Spinal cord (tissue), 10 donors: ENCODE measurements around the gene NLGN1. TPM values are rescaled to one million over a fixed set of nuclear protein-coding genes. Genes with fewer than 3 reads are reported as not detected.

Experiments used
- DNase-seq, 6 donors: peaks; one replicate each; pipeline versions ENCODE4 v3.0.0 to v3.0.0-alpha.2; 2013 to 2015; ENCODE audit warnings: low spot score in 6 of 6, low read depth in 4 of 6
- H3K27ac ChIP-seq: one replicate; pipeline ENCODE4 v1.5.1; 2013; ENCODE audit warnings: low read depth, low read length, control low read depth
- H3K27me3 ChIP-seq: one replicate; pipeline ENCODE4 v1.6.1; 2013; ENCODE audit warnings: low read length; ENCODE audit not compliant: control insufficient read depth, insufficient read depth
- H3K36me3 ChIP-seq: one replicate; pipeline ENCODE4 v1.6.1; 2013; ENCODE audit warnings: low read length; ENCODE audit not compliant: control insufficient read depth, insufficient read depth
- H3K4me1 ChIP-seq: one replicate; pipeline ENCODE4 v1.6.1; 2013; ENCODE audit warnings: low read length; ENCODE audit not compliant: control insufficient read depth, insufficient read depth
- H3K4me3 ChIP-seq: one replicate; pipeline ENCODE4 v1.5.1; 2013; ENCODE audit warnings: low read depth, low read length, control low read depth
- H3K9me3 ChIP-seq: one replicate; pipeline ENCODE4 v1.6.1; 2013; ENCODE audit warnings: low read length; ENCODE audit not compliant: control insufficient read depth, insufficient read depth
- WGBS: methylation state at CpG from one replicate; pipeline ENCODE4 v1.1.5; 2013; ENCODE audit warnings: missing lambda C conversion rate; ENCODE audit not compliant: insufficient coverage; 5-methylcytosine and 5-hydroxymethylcytosine counted together
- polyA plus RNA-seq, 2 donors: library from polyadenylated mRNA; unstranded; fragments of 120-200 nt; gene quantifications; one replicate each; pipeline ENCODE4 v1.2.1, GENCODE V29; 2013; ENCODE audit not compliant: insufficient read length in 2 of 2
- total RNA-seq, 2 donors: library from RNA; depleted of rRNA in 1 of 2; stranded (reverse); fragments of 120-200 nt in 1 of 2; fragments of >200 nt in 1 of 2; gene quantifications; one replicate each; pipeline versions ENCODE4 v1.2.3 to v1.2.4, GENCODE V29; 2013 to 2014
- donor health status: healthy.

The NLGN1 gene
- total and polyA plus RNA-seq, 4 donors, result 18.9 to 81.2 (median 40.0) TPM

- WGBS, result no CpG with 5 or more reads among the region's 1 CpG
- peak in 1 of 6 donors; percentile 37 for DNase-seq
- Histone ChIP-seq H3K4me3 (no peak overlapping the region), H3K27me3 (no peaks in the 10 kb centered on the region), H3K4me1 (no peaks in the 10 kb centered on the region), H3K27ac (no peak overlapping the region), H3K36me3 (no peaks in the 10 kb centered on the region), H3K9me3 (no peaks in the 10 kb centered on the region)
These were observed 426.4 kb downstream of the NLGN1 start for GRCh38 chr3:173823911-173824460.

DNA sequence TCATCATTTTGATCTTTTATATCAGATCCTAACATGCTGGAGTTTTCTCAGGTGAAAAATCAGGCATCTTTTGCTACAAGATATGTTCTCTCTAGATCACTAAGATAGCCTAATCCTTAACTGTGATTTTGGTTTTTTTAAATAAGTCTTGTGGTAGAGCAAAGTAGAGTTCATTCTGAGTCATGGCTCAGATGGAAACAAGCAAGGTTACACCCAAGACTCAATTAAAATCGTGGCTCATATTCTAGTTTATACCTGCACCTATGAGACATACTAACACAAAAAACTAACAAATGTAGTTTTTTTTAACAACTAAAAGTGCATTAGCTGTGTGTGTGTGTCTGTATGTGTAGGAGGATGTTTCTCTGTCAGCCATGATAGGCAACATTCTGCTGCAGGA is 428.2 kb downstream of the NLGN1 start:
- H3K27ac ChIP-seq, result no peak overlapping the region
- no peak overlapping the region for H3K4me3 ChIP-seq
- no peaks in the 10 kb centered on the region for H3K9me3 ChIP-seq
- no peak for DNase-seq
- no CpG with 5 or more reads among the region's 1 CpG for WGBS
- no peaks in the 10 kb centered on the region for H3K27me3 ChIP-seq
- no peaks in the 10 kb centered on the region for H3K36me3 ChIP-seq
- H3K4me1 ChIP-seq, result no peaks in the 10 kb centered on the region

DNA sequence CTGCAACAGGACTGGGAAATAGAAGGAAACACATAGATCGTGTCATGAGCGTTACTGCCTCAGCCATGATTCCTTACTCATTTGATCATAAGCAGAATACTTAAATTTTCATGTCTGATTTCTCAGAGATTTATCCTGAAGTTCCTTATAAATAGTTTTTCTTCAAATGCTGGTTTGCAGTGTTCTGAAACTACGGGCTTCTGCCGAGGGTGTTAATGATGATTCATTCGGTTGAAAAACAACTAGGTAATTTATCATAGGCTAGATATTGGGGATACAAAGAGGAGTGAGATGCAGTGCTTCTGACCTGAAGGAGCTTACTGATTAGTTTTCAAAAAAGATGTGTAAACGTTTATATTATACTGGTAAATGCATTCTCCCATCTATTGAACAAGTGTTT is 428.9 kb downstream of the NLGN1 start:
- H3K4me1 ChIP-seq, result no peaks in the 10 kb centered on the region
- DNase-seq, result no peak
- H3K36me3 ChIP-seq, result no peaks in the 10 kb centered on the region
- H3K9me3 ChIP-seq, result no peaks in the 10 kb centered on the region
- H3K27me3 ChIP-seq, result no peaks in the 10 kb centered on the region
- no peak overlapping the region for H3K27ac ChIP-seq
- 87% methylated on average over 4 of the region's 6 CpGs for WGBS
- H3K4me3 ChIP-seq, result no peak overlapping the region

GRCh38 chr3:173826901-173827609 is 429.5 kb downstream of the NLGN1 start:
- WGBS, result 80% methylated on average over 2 of the region's 3 CpGs
- H3K4me3 ChIP-seq, result no peak overlapping the region
- no peaks in the 10 kb centered on the region for H3K4me1 ChIP-seq
- no peaks in the 10 kb centered on the region for H3K36me3 ChIP-seq
- DNase-seq, result no peak
- no peaks in the 10 kb centered on the region for H3K9me3 ChIP-seq
- no peak overlapping the region for H3K27ac ChIP-seq
- H3K27me3 ChIP-seq, result no peaks in the 10 kb centered on the region

DNA sequence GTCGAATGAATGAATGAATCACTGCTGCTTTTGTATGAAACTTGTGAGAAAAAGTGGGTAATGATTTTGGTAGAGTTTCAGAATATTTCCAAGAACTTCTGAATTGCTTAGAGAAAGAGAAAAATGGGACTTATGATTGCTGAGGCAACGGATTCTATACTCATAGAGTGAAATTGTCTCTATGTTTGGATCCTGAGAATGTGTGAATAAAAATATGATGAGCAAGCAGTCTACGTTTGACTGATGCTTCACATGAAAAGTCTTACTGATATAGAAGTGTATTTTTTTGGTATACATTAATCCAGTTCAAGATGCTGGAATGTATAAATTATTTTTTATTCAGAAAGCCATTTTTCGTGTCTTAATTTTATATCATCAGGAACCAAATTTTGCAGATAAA is 441.1 kb downstream of the NLGN1 start:
- DNase-seq, result no peak
- no peak overlapping the region for H3K27ac ChIP-seq
- no peaks in the 10 kb centered on the region for H3K9me3 ChIP-seq
- WGBS, result 94% methylated on average over 2 of the region's 4 CpGs
- H3K4me1 ChIP-seq, result no peaks in the 10 kb centered on the region
- H3K36me3 ChIP-seq, result no peaks in the 10 kb centered on the region
- no peak overlapping the region for H3K4me3 ChIP-seq
- H3K27me3 ChIP-seq, result no peaks in the 10 kb centered on the region

DNA sequence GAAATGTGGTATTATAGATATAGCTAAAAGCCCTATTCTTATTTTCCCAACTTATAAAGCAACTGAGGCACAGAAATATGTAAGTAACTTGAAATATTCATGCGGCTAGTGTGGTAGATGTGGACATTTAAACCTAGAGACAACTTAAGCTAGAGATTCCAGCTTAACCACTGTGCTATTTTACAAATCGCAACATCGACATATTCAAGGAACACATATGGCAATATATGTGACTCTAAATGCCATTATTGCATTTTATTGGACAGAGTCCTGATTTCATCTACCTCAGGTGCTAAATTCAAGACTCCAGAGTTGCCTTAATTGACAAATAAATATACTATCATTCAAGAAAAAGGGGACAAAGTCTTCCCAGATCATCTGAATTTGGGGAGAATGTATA is 442.3 kb downstream of the NLGN1 start:
- H3K27me3 ChIP-seq, result no peaks in the 10 kb centered on the region
- H3K36me3 ChIP-seq, result no peaks in the 10 kb centered on the region
- no peaks in the 10 kb centered on the region for H3K4me1 ChIP-seq
- WGBS, result no CpG with 5 or more reads among the region's 3 CpGs
- no peak for DNase-seq
- no peak overlapping the region for H3K4me3 ChIP-seq
- H3K27ac ChIP-seq, result no peak overlapping the region
- H3K9me3 ChIP-seq, result no peaks in the 10 kb centered on the region

DNA sequence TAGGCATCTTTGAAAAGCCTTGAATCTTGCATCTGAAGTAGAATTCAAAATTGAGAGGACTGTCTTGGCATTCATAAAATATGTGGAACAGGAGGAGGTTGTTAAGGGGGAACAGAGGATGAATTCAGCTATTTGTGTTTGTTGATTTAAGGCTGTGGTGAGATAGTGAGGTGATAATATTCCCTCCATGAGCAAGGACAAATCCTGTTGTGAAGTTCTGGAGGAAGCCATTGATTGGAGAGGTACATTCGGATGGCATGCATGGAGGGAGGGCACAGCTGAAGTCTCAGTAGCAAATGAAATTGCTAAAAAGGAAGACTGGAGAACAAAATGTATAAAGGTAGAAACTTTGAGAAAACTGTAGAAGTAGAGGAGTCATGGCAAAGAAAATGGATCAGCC is 443.8 kb downstream of the NLGN1 start:
- DNase-seq, result no peak
- WGBS, result 76% methylated on average over 1 of the region's 1 CpG
- Histone ChIP-seq H3K4me3 (no peak overlapping the region), H3K4me1 (no peaks in the 10 kb centered on the region), H3K27ac (no peak overlapping the region), H3K27me3 (no peaks in the 10 kb centered on the region), H3K9me3 (no peaks in the 10 kb centered on the region), H3K36me3 (no peaks in the 10 kb centered on the region)

GRCh38 chr3:173843060-173843459 is 445.5 kb downstream of the NLGN1 start:
- H3K27ac ChIP-seq, result no peak overlapping the region
- H3K4me1 ChIP-seq, result no peaks in the 10 kb centered on the region
- H3K9me3 ChIP-seq, result no peaks in the 10 kb centered on the region
- no peak for DNase-seq
- H3K36me3 ChIP-seq, result no peaks in the 10 kb centered on the region
- no peaks in the 10 kb centered on the region for H3K27me3 ChIP-seq
- H3K4me3 ChIP-seq, result no peak overlapping the region
- 73% methylated on average over 3 of the region's 3 CpGs for WGBS

- Histone ChIP-seq H3K36me3 (no peaks in the 10 kb centered on the region), H3K27ac (no peak overlapping the region), H3K4me3 (no peak overlapping the region), H3K27me3 (no peaks in the 10 kb centered on the region), H3K9me3 (no peaks in the 10 kb centered on the region), H3K4me1 (no peaks in the 10 kb centered on the region)
- DNase-seq, result no peak
- no CpG with 5 or more reads among the region's 2 CpGs for WGBS
These were observed 449.0 kb downstream of the NLGN1 start for GRCh38 chr3:173846584-173846983.

DNA sequence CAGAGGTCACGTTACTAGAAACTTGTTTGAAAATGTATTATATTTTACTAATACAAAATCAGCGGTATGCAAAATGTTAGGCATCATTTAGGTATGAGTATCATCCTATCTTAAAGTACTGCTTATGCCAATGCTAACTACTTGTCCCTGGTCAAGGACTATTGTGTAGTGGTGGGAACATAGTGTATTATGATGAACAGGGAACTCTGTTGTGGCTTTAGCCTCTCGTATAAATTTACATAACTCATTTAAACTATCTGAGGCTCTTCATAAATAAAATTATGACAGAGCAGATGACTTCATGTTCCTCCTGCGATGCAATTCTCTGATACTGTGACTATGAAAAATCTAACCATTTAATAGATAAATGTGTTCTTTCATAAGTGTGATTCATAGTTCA is 451.9 kb downstream of the NLGN1 start:
- no peaks in the 10 kb centered on the region for H3K27me3 ChIP-seq
- WGBS, result no CpG with 5 or more reads among the region's 4 CpGs
- H3K9me3 ChIP-seq, result no peaks in the 10 kb centered on the region
- no peak for DNase-seq
- H3K4me1 ChIP-seq, result no peaks in the 10 kb centered on the region
- H3K36me3 ChIP-seq, result no peaks in the 10 kb centered on the region
- no peak overlapping the region for H3K27ac ChIP-seq
- H3K4me3 ChIP-seq, result no peak overlapping the region
